ENCODE measurements around the gene MCF2L. TPM values are rescaled to one million over a fixed set of nuclear protein-coding genes. Genes with fewer than 3 reads are reported as not detected.
A peak's percentile ranks its signal among the peaks of the same experiment; 100 is the strongest.

The MCF2L gene
- total and polyA plus RNA-seq, 7 experiments from 2014 or later = 0.51 to 32.6 (median 19.7) TPM

GRCh38 chr13:113009743-113010509 lies 40.9 kb downstream of the MCF2L start:
- no peak for ATAC-seq
- peaks cover 0 to 10% (median 0%) of the 10 kb centered on the region in 11 donors for H3K9me3 Mint-ChIP-seq
- CTCF ChIA-PET = no interaction called here

DNA sequence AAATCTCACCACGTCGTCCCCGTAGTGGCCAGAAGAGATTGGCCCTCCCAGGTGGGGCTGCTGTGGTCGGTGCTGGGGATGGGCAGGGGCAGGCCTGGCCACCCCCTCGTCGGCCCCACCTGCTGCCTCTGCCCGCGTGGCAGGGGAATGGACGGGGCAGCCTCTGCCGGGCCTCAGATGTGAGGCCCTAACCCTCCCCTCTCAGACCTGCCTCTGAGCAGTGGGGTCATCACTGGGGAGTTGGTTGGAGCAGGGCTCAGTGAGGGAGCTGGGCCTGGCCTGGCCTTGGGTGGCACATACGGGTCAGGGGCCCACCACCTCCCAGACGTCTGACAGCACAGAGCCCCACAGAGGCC lies 41.5 kb downstream of the MCF2L start:
- Mint-ChIP-seq H3K9me3 (peaks cover 0 to 10% (median 0%) of the 10 kb centered on the region in 11 donors), H3K4me1 (peaks cover 4 to 24% (median 11%) of the 10 kb centered on the region in 7 donors), H3K36me3 (peaks cover 0 to 8% (median 3%) of the 10 kb centered on the region in 5 donors), H3K4me3 (no peak overlapping the region), H3K27me3 (peaks cover 0 to under 1% (median 0%) of the 10 kb centered on the region in 5 donors), H3K27ac (peak overlapping the region in 2 of 9 donors; percentile 40 to 63)
- Histone ChIP-seq H3K4me1 (ENCODE audit: control insufficient read depth in 2 of 2, insufficient read depth in 2 of 2, low read length in 2 of 2) (peaks cover 0 to 7% of the 10 kb centered on the region in 2 donors), H3K27ac (ENCODE audit: low read depth, low read length) (no peak overlapping the region), H3K4me3 (ENCODE audit: low read length) (no peak overlapping the region), H3K27me3 (ENCODE audit: control insufficient read depth in 2 of 2, insufficient read depth in 2 of 2, low read length in 2 of 2) (no peaks in the 10 kb centered on the region), H3K36me3 (ENCODE audit: control insufficient read depth in 2 of 3, insufficient read depth in 3 of 3, low read length in 3 of 3) (peaks cover 0 to 1% (median 0%) of the 10 kb centered on the region in 3 experiments), H3K9me3 (ENCODE audit: control insufficient read depth in 2 of 3, low read length in 3 of 3) (no peaks in the 10 kb centered on the region)
- POLR2A ChIA-PET = no interaction called here
- DNase-seq (no peak), ATAC-seq (no peak)
- CTCF ChIA-PET = no interaction called here
- intact Hi-C loops (cut with micrococcal nuclease) = no loop called here

More at GRCh38 chr13:113009743-113010509, 40.9 kb downstream of the MCF2L start:
- Histone ChIP-seq H3K27me3 (ENCODE audit: control insufficient read depth in 2 of 2, insufficient read depth in 2 of 2, low read length in 2 of 2) (no peaks in the 10 kb centered on the region), H3K4me1 (ENCODE audit: control insufficient read depth in 2 of 2, insufficient read depth in 2 of 2, low read length in 2 of 2) (peaks cover 0 to 7% of the 10 kb centered on the region in 2 donors), H3K36me3 (ENCODE audit: control insufficient read depth in 2 of 3, insufficient read depth in 3 of 3, low read length in 3 of 3) (no peaks in the 10 kb centered on the region), H3K9me3 (ENCODE audit: control insufficient read depth in 2 of 3, low read length in 3 of 3) (no peaks in the 10 kb centered on the region), H3K4me3 (ENCODE audit: low read length) (no peak overlapping the region), H3K27ac (ENCODE audit: low read depth, low read length) (no peak overlapping the region)
- H3K36me3 Mint-ChIP-seq = peaks cover 0 to 9% (median 3%) of the 10 kb centered on the region in 5 donors
- H3K27ac Mint-ChIP-seq = peak overlapping the region in 1 of 9 donors; percentile 77
- POLR2A ChIA-PET = no interaction called here
- H3K4me3 Mint-ChIP-seq = no peak overlapping the region
- H3K4me1 Mint-ChIP-seq = peaks cover 6 to 27% (median 14%) of the 10 kb centered on the region in 7 donors
- intact Hi-C loops (cut with micrococcal nuclease) = no loop called here
- DNase-seq = no peak
- H3K27me3 Mint-ChIP-seq = peaks cover 0 to 2% (median 0%) of the 10 kb centered on the region in 5 donors

- Histone ChIP-seq H3K27me3 (ENCODE audit: control insufficient read depth in 2 of 2, insufficient read depth in 2 of 2, low read length in 2 of 2) (no peaks in the 10 kb centered on the region), H3K36me3 (ENCODE audit: control insufficient read depth in 2 of 3, insufficient read depth in 3 of 3, low read length in 3 of 3) (peaks cover 0 to 29% (median 0%) of the 10 kb centered on the region in 3 experiments), H3K4me1 (ENCODE audit: control insufficient read depth in 2 of 2, insufficient read depth in 2 of 2, low read length in 2 of 2) (no peaks in the 10 kb centered on the region), H3K4me3 (ENCODE audit: low read length) (no peak overlapping the region), H3K27ac (ENCODE audit: low read depth, low read length) (no peak overlapping the region), H3K9me3 (ENCODE audit: control insufficient read depth in 2 of 3, low read length in 3 of 3) (no peaks in the 10 kb centered on the region)
- intact Hi-C loops (cut with micrococcal nuclease) = no loop called here
- H3K36me3 Mint-ChIP-seq = peaks cover 3 to 20% (median 9%) of the 10 kb centered on the region in 5 donors
- ChIA-PET CTCF (no interaction called here), POLR2A (no interaction called here)
- no peak overlapping the region for H3K4me3 Mint-ChIP-seq
- peaks cover 2 to 22% (median 9%) of the 10 kb centered on the region in 7 donors for H3K4me1 Mint-ChIP-seq
- H3K27me3 Mint-ChIP-seq = no peaks in the 10 kb centered on the region
- ATAC-seq (no peak), DNase-seq (no peak)
- no peak overlapping the region for H3K27ac Mint-ChIP-seq
- peaks cover 0 to 10% (median 0%) of the 10 kb centered on the region in 11 donors for H3K9me3 Mint-ChIP-seq
Measured at GRCh38 chr13:113013303-113013702, 44.3 kb downstream of the MCF2L start.

DNA sequence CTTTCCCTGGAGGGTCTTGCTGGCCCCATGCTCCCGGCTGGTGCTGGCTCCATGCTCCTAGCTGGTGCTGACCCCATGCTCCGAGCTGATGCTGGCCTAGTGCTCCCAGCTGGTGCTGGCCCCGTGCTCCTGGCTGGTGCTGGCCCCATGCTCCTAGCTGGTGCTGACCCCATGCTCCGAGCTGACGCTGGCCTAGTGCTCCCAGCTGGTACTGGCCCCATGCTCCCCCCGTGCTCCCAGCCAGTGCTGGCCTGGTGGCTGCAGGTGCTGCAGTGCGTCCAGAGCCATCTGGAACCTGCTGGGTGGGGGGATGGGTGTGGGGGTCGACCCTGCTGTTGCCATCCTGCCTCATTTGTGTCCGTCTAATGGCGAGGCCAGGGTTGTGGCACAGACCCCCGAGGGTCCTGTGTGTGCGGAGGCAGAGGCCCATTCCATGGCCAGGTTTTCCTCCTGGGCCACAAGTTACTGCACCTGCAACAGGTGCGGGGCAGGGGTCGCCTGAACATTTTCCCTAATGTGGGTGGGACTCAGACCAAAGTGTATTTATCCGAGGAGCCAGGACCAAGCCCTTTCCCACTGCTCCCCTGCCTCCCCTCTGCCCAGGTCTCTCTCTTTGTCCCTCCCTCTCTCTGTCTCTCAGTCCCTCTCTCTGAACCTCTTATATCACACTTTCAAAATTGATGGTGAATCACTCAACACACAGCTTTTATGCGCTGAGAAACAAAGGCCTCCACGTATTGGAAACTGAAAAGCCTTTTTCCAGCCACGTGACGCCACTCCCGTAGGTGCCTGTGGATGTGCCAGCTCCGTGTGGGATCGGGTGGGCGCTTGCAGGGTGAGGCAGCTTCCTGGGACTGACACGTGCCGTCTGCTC lies 45.1 kb downstream of the MCF2L start:
- ATAC-seq = no peak
- no peak overlapping the region for H3K4me3 ChIP-seq (ENCODE audit: low read length)
- H3K27me3 ChIP-seq (ENCODE audit: control insufficient read depth in 2 of 2, insufficient read depth in 2 of 2, low read length in 2 of 2) = no peaks in the 10 kb centered on the region
- H3K4me3 Mint-ChIP-seq = no peak overlapping the region
- H3K9me3 ChIP-seq (ENCODE audit: control insufficient read depth in 2 of 3, low read length in 3 of 3) = no peaks in the 10 kb centered on the region
- peaks cover 3 to 19% (median 10%) of the 10 kb centered on the region in 5 donors for H3K36me3 Mint-ChIP-seq
- no peaks in the 10 kb centered on the region for H3K4me1 ChIP-seq (ENCODE audit: control insufficient read depth in 2 of 2, insufficient read depth in 2 of 2, low read length in 2 of 2)
- peaks cover 2 to 21% (median 9%) of the 10 kb centered on the region in 7 donors for H3K4me1 Mint-ChIP-seq
- no peak overlapping the region for H3K27ac ChIP-seq (ENCODE audit: low read depth, low read length)
- no peak for DNase-seq
- POLR2A ChIA-PET = no interaction called here
- CTCF ChIA-PET = no interaction called here
- peaks cover 0 to 10% (median 0%) of the 10 kb centered on the region in 11 donors for H3K9me3 Mint-ChIP-seq
- H3K27ac Mint-ChIP-seq = no peak overlapping the region
- intact Hi-C loops (cut with micrococcal nuclease) = no loop called here
- H3K36me3 ChIP-seq (ENCODE audit: control insufficient read depth in 2 of 3, insufficient read depth in 3 of 3, low read length in 3 of 3) = peaks cover 0 to 36% (median 0%) of the 10 kb centered on the region in 3 experiments
- no peaks in the 10 kb centered on the region for H3K27me3 Mint-ChIP-seq

- peaks cover 0 to 41% (median 0%) of the 10 kb centered on the region in 3 experiments for H3K36me3 ChIP-seq (ENCODE audit: control insufficient read depth in 2 of 3, insufficient read depth in 3 of 3, low read length in 3 of 3)
- H3K27ac ChIP-seq (ENCODE audit: low read depth, low read length) = no peak overlapping the region
- Mint-ChIP-seq H3K36me3 (peaks cover 3 to 24% (median 10%) of the 10 kb centered on the region in 5 donors), H3K4me1 (peaks cover 2 to 15% (median 9%) of the 10 kb centered on the region in 7 donors), H3K27me3 (no peaks in the 10 kb centered on the region), H3K4me3 (no peak overlapping the region), H3K27ac (no peak overlapping the region), H3K9me3 (peaks cover 0 to 10% (median 0%) of the 10 kb centered on the region in 11 donors)
- no peak for ATAC-seq
- ChIA-PET POLR2A (no interaction called here), CTCF (no interaction called here)
- no peaks in the 10 kb centered on the region for H3K4me1 ChIP-seq (ENCODE audit: control insufficient read depth in 2 of 2, insufficient read depth in 2 of 2, low read length in 2 of 2)
- no peaks in the 10 kb centered on the region for H3K27me3 ChIP-seq (ENCODE audit: control insufficient read depth in 2 of 2, insufficient read depth in 2 of 2, low read length in 2 of 2)
- DNase-seq = no peak
- no peak overlapping the region for H3K4me3 ChIP-seq (ENCODE audit: low read length)
- H3K9me3 ChIP-seq (ENCODE audit: control insufficient read depth in 2 of 3, low read length in 3 of 3) = no peaks in the 10 kb centered on the region
- intact Hi-C loops (cut with micrococcal nuclease) = no loop called here
Measured at GRCh38 chr13:113014752-113015745, 46.0 kb downstream of the MCF2L start.

All from naive thymus-derived CD4-positive, alpha-beta T cell (primary cell).